DND-41 (cell line): ENCODE data around the gene LRRC3B.

Experiments
- ATAC-seq: fragments of 200-7000 bp; cut with Tn5 transposase; 3 replicates; pipeline ENCODE4 v1.9.1; 2021; ENCODE audit warnings: low read depth; ENCODE audit not compliant: insufficient read depth
- DNase-seq: peaks from one replicate; pipeline ENCODE4 v3.0.0-alpha.2; 2020
- H2AFZ ChIP-seq: 2 replicates; pipeline ENCODE4 v1.6.0; 2012; ENCODE audit warnings: low read depth, low read length
- H3K27ac ChIP-seq: 2 replicates; pipeline ENCODE4 v1.5.1; 2012; ENCODE audit warnings: low read length, inconsistent platforms
- H3K27me3 ChIP-seq: fragments of 200-600 bp; sonication (generic); 2 replicates; pipeline ENCODE4 v1.6.0; 2012; ENCODE audit warnings: low read length, mild to moderate bottlenecking, inconsistent platforms; ENCODE audit not compliant: insufficient read depth, poor library complexity
- H3K36me3 ChIP-seq: 2 replicates; pipeline ENCODE4 v1.5.1; 2012; ENCODE audit warnings: low read length, inconsistent platforms; ENCODE audit not compliant: insufficient read depth
- H3K4me1 ChIP-seq: 2 replicates; pipeline ENCODE4 v1.5.1; 2012; ENCODE audit warnings: mild to moderate bottlenecking, low read length; ENCODE audit not compliant: insufficient read depth
- H3K4me2 ChIP-seq: 2 replicates; pipeline ENCODE4 v1.6.0; 2012; ENCODE audit warnings: mild to moderate bottlenecking, moderate library complexity, low read length, inconsistent platforms; ENCODE audit not compliant: insufficient read depth
- H3K4me3 ChIP-seq, 2 experiments: fragments of 200-600 bp in 1 of 2; shearing (Covaris generic) in 1 of 2; 2 replicates each; pipeline ENCODE4 v1.5.1; 2012 to 2016; ENCODE audit warnings: inconsistent platforms in 2 of 2, low read length in 2 of 2, mild to moderate bottlenecking in 2 of 2, low read depth in 1 of 2, moderate library complexity in 1 of 2
- H3K79me2 ChIP-seq: 2 replicates; pipeline ENCODE4 v1.6.0; 2012; ENCODE audit warnings: low read length, inconsistent platforms; ENCODE audit not compliant: insufficient read depth
- H3K9ac ChIP-seq: 2 replicates; pipeline ENCODE4 v1.6.0; 2012; ENCODE audit warnings: low read depth, mild to moderate bottlenecking, inconsistent platforms, low read length, moderate library complexity
- H3K9me3 ChIP-seq: 2 replicates; pipeline ENCODE4 v1.5.1; 2012; ENCODE audit warnings: low read length, moderate library complexity, mild to moderate bottlenecking, inconsistent platforms; ENCODE audit not compliant: insufficient read depth, severe bottlenecking
- H4K20me1 ChIP-seq: 2 replicates; pipeline ENCODE4 v1.6.0; 2012; ENCODE audit warnings: low read length; ENCODE audit not compliant: insufficient read depth
- CTCF ChIP-seq: IDR thresholded peaks from 2 replicates; pipeline ENCODE4 v1.5.1; 2012; ENCODE audit warnings: borderline replicate concordance, low read length, moderate library complexity, mild to moderate bottlenecking; ENCODE audit not compliant: poor library complexity, severe bottlenecking; ENCODE audit errors: extremely low read depth
- EZH2 ChIP-seq: IDR thresholded peaks from 3 replicates; pipeline ENCODE4 v1.6.1; 2012; ENCODE audit warnings: borderline replicate concordance, low read depth, mild to moderate bottlenecking, moderate library complexity, low read length, inconsistent platforms; ENCODE audit not compliant: severe bottlenecking

Gene LRRC3B

GRCh38 chr3:26622621-26623418 is at the start of gene LRRC3B:
Gene LRRC3B, plus strand, starts transcription at chr3:26622772. Its CDS starts 86,901 bp downstream, at chr3:26709673.
- no peak within 1 kb of the TSS for H3K4me3 ChIP-seq
- H3K27ac ChIP-seq = no peak within 1 kb of the TSS
- no peaks in the 10 kb centered on the region for H3K27me3 ChIP-seq
- H3K36me3 ChIP-seq = no peaks in the 10 kb centered on the region
- no peak for DNase-seq
- TF ChIP-seq CTCF = no peak
- no peak for TF ChIP-seq EZH2
- H3K79me2 ChIP-seq = no peaks in the 10 kb centered on the region
- H2AFZ ChIP-seq = no peak within 1 kb of the TSS
- no peak for ATAC-seq
- H3K9ac ChIP-seq = no peak within 1 kb of the TSS
- no peaks in the 10 kb centered on the region for H3K4me1 ChIP-seq
- H3K4me2 ChIP-seq = no peak within 1 kb of the TSS
- H3K9me3 ChIP-seq = no peaks in the 10 kb centered on the region
- no peaks in the 10 kb centered on the region for H4K20me1 ChIP-seq

- Histone ChIP-seq H4K20me1 (no peaks in the 10 kb centered on the region), H3K4me2 (no peak overlapping the region), H3K4me3 (no peak overlapping the region), H2AFZ (no peak overlapping the region), H3K9me3 (no peaks in the 10 kb centered on the region), H3K27me3 (no peaks in the 10 kb centered on the region), H3K9ac (no peak overlapping the region), H3K27ac (no peak overlapping the region), H3K79me2 (no peaks in the 10 kb centered on the region), H3K4me1 (no peaks in the 10 kb centered on the region), H3K36me3 (no peaks in the 10 kb centered on the region)
- TF ChIP-seq EZH2 = no peak
- no peak for TF ChIP-seq CTCF
- DNase-seq (no peak), ATAC-seq (no peak)
These were observed 47.8 kb upstream of the LRRC3B start for GRCh38 chr3:26574766-26575165.

GRCh38 chr3:26579116-26579515 is 43.5 kb upstream of the LRRC3B start:
- TF ChIP-seq CTCF (no peak), EZH2 (no peak)
- Histone ChIP-seq H3K27ac (no peak overlapping the region), H3K9ac (no peak overlapping the region), H3K4me3 (no peak overlapping the region), H3K4me1 (no peaks in the 10 kb centered on the region), H2AFZ (no peak overlapping the region), H3K9me3 (no peaks in the 10 kb centered on the region), H3K4me2 (no peak overlapping the region), H4K20me1 (no peaks in the 10 kb centered on the region), H3K27me3 (no peaks in the 10 kb centered on the region), H3K36me3 (no peaks in the 10 kb centered on the region), H3K79me2 (no peaks in the 10 kb centered on the region)
- DNase-seq (no peak), ATAC-seq (no peak)
